Measurements from ENCODE around the gene OOEP.

Gene OOEP

DNA sequence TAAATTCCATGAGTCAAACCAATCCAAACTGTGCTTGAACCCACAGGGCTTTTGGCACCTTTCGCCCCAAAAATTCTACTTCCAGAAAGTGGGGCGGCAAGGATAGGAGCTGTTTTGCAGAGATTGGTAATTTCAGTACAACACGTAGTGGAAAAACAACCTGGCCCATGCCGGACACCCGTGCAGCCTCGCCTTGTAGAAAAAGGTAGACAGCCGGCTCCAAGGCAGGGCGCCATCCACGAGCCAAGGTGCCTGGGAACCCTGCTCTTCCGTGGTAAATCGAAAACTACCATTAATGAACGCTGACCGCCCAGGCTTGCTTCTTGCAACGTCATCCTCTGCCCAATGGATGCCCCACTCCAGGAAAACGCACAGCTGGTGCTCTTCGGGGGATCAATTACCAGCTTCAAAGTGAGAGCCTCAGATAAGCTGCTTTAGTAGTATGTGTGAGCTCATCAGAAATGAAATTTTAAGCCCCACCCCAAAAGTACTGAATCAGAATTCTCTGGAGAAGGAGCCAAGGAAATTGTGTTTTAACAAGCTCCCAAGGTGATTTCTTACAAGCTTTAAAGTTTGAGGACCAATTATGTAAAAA lies 1.8 kb downstream of the OOEP start:
- in situ Hi-C loops (cut with HindIII; ENCODE audit: low sequenced_read_pairs), result no loop called here

DNA sequence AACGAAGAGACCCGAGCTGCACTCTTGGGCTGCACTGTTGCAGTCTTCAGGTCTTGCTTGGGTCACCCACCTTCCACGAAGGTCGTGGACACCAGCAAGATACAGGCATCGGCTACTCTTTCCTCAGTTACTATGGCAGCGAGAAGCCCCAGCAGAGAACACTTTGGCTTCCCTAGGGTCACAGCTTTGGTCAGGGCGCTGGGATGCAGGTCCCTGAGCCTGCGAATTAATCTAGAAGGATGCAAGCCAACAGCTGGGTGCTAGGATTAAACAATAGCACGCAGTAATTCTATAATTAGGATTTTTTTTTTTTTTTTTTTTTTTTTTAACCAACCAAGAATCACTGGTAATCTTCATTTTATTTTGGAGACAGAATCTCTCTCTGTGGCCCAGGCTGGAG lies 5.1 kb downstream of the OOEP start:
- in situ Hi-C loops (cut with HindIII; ENCODE audit: low sequenced_read_pairs), result no loop called here

DNA sequence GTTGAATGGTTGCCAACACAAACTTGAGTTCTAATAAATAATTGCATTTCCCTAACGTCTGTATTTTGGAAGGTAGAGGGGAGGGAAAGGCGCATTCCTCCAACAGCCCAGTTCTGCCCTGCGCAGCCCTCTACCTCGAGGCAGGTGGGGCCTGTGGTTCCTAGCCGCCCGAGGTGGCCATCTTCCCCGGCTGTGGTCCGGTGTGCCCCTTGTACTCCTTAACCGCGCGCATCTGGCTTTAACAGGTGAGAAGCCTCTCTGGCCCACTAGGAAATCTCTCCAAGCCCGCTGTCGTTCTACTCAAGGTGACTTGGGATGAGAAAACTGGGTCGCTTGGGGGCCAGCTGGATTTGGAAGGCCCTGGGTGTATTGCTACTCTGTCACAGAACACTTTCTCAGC lies 5.6 kb downstream of the OOEP start:
- in situ Hi-C loops (cut with HindIII; ENCODE audit: low sequenced_read_pairs), result no loop called here

DNA sequence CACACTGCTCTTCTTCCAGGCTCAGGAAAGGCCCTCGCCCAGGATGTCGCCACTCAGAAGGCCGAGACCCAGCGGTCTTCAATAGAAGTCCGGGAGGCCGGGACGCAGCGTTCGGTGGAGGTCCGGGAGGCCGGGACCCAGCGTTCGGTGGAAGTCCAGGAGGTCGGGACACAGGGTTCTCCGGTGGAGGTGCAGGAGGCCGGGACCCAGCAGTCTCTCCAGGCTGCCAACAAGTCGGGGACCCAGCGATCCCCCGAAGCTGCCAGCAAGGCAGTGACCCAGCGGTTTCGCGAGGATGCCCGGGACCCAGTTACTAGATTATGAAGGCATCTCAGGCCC lies 6.2 kb downstream of the OOEP start:
- in situ Hi-C loops (cut with HindIII; ENCODE audit: low sequenced_read_pairs), result no loop called here

DNA sequence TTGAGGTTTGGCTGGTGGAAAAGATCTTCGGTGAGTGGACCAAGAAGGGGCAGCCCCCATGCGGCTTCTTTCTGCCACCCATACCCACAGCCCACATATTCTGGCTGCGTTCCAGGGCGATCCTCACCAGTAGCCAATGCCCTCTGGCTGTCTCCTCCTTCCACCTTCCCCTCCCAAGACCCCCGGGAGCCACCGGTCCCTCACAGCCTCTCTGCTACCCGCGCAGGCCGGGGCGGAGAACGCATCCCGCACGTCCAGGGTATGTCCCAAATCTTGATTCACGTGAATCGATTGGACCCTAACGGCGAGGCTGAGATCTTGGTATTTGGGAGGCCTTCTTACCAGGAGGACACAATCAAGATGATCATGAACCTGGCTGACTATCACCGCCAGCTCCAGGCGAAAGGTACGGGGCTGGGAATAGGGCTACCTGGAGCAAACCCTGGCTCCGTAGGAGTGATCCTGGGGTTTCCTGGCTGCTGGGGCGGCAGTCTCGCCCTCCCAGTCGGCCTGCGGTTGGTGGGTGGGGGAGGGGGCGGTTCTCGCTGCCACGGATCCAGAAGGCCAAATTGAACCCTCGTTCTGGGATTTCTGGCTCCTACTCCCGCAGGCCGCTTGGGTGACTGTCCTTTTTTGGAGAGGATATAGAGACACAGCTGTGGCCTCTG lies 6.7 kb downstream of the OOEP start:
- in situ Hi-C loops (cut with HindIII; ENCODE audit: low sequenced_read_pairs), result no loop called here

DNA sequence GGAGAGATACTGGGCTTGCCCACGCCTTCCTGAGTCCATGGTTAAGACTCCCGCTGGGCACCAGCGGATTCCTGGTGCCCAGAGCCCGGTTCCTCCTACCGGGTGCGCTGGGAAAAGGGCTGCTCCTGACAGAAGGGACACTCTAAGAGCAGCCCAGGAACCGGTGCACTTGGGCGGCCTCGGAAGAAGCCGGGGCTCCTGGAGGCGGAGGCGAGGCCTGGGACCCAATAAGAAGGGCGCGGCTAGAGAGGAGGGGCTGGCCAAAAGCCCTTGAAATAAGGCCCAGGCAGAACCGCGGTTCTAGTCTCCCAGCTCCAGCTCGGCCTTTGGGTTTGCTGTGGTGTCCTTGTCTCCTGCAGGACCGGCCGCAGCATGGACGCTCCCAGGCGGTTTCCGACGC lies 7.3 kb downstream of the OOEP start, which contains the start of gene KHDC3L:
Gene KHDC3L, plus strand, starts transcription at position 301 of the 400 bp plus-strand sequence. Its CDS starts 72 bp downstream, at position 373.
- in situ Hi-C loops (cut with HindIII; ENCODE audit: low sequenced_read_pairs), result no loop called here

DNA sequence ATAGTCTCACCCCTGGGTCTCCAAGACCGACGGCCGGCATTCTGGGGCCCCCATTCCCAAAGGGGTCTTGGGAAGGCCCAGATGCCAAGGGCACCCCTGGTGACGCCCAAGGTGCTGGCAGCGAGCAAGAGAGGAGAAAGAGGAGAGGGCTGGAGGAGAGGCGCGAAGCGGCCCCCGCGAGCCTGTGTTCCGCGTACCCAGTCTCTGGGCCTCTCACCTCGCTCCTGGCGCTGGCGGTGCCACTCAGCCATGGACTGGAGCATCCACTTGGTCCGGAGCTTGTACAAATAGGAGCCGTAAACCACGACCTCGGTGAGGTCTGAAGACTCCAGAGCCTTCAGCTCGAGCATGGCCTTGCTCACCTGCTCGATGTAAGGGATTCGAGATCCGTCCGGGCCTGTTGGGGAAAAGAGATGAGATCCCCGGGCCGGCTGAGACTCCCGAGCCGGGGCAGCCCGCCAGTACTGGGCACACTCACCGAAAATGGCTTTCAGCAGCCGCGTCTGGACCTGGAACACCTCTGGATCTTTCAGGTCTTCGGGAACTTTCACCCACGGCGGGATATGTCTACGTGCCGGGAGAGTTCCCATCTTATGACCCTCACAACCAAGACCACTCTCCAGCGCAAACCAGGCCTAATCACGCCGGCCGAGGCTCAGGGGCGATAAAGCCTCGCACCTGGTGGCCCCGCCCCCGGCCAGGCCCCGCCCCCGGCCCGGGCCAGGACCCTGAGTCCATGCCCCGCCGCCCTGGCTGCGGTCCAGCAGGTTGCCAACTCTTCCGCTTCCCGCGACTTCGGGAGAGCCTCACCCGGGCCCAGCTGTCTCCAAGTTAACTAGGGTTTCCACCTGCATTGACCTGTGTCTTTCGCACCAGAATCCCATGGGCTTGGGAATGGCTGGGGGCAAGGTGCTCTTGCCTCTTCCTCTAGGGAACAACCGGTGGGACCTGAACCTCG lies 15.8 kb downstream of the OOEP start, which contains the start of gene DPPA5:
Gene DPPA5, minus strand, starts transcription at position 641 of the 958 bp plus-strand sequence. Its CDS starts 51 bp downstream, at position 590.
- in situ Hi-C loops (cut with HindIII; ENCODE audit: low sequenced_read_pairs), result no loop called here

DNA sequence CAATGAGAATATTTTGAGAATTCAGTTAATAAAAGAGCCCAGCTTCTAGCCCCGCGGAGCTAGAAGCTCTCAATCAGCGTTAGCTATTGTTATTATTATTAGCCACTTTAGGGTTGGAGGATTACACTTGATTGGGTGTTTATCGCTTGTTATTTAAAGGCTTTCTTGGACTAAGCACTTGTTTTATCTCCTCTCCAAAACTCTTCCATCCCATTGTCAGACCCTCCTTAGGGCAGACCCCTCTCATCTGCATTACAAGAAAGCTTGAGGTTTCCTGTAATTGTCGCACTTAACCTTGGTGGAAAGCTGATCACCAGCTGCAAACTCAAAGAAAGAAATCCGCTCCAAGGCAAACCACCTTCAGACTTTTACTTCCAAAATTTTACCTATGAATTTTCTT lies 20.4 kb downstream of the OOEP start:
- in situ Hi-C loops (cut with HindIII; ENCODE audit: low sequenced_read_pairs), result no loop called here

DNA sequence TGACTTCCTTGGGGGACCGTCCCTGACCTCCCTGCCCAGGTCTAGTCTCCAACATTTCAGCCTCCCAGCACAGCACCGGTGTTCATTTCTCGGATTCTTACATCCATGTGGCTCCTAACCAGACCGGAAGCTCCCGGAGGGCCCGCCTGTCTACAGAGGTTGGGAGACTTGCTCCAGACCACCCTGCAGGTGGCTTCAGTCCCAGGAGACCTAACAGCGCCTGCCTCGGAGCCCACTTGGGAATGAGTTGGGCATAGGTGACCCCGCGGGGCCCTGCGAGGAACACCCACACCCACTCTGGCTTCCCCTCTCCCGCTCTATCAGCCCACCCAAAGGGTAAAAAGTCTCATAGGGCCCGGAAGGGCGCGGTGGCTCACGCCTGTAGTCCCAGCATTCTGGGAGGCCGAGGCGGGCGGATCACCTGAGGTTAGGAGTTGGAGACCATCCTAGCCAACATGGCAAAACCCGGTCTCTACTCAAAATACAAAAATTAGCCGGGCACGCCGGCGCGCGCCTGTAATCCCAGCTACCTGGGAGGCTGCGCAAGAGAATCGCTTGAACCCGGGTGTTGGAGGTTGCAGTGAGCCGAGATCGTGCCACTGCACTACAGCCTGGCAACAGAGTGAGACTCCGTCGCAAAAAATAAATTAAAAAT lies 21.0 kb downstream of the OOEP start:
- in situ Hi-C loops (cut with HindIII; ENCODE audit: low sequenced_read_pairs), result no loop called here

DNA sequence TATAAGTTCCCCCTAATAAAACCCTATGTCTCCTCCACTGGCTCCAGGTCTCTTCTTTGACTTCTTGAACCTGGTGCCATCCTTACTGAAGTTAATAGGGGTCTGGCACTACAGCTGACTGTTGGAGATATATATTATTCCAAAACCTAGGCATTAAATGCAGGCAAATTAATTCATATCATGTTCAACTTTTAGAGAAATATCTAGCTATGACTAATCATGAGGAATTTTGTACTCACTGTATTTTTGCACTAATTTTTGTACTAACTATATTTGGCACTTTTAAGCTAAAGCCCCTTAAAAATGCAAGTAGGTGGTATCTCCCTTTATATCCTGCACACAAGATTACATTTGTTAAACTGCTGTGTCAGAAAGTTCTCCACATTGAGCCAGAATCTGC lies 26.5 kb downstream of the OOEP start:
- in situ Hi-C loops (cut with HindIII; ENCODE audit: low sequenced_read_pairs), result no loop called here

DNA sequence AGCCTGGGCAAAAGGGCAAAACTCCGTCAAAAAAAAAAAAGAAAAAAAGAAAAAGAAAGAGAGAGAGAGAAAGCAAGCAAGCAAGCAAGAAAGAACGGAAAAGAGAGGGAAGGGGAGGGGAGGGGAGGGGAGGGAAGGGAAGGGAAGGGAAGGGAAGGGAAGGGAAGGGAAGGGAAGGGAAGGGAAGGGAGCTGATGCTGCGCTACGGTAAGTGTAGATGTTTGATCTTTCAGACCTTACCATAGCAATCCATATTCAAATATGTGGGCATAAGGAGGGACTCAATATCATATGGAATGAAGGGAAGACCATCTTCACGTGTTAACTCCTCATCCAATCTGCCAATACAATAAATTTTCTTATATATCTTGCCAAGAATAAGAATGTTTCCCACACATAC lies 27.5 kb downstream of the OOEP start:
- in situ Hi-C loops (cut with HindIII; ENCODE audit: low sequenced_read_pairs), result no loop called here

DNA sequence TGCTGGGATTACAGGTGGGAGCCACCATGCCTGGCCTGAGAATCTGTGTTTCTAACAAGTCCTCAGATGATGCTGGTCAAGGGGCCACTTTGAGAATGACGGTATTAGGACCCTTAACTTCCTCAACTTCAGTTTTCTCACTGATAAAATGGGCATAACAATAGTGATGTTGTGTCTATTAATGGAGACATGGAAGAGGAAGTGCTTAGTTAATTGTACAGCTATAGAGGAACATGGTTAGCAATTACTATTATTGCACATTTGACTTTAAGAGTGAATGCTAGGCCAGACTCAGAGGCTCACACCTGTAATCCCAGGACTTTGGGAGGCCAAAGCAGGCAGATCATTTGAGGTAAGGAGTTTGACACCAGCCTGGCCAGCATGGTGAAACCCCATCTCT lies 28.4 kb downstream of the OOEP start:
- in situ Hi-C loops (cut with HindIII; ENCODE audit: low sequenced_read_pairs), result no loop called here

DNA sequence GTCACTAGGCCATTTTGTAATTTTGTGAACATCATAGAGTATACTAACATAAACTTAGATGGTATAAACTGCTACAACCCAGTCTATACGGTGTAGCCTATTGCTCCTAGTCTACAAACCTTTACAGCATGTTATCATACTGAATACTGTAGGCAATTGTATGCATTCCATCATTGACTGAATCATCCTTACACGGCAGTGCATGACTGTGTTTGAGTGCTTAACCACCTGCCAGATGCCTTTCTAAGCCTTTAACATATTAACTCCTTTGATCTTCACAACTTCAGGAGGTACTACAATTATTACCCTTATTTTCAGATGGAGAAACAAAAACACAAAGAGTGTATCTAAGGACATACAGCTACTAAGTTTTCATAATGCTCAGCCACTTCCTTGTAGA lies 29.6 kb downstream of the OOEP start:
- in situ Hi-C loops (cut with HindIII; ENCODE audit: low sequenced_read_pairs), result no loop called here

DNA sequence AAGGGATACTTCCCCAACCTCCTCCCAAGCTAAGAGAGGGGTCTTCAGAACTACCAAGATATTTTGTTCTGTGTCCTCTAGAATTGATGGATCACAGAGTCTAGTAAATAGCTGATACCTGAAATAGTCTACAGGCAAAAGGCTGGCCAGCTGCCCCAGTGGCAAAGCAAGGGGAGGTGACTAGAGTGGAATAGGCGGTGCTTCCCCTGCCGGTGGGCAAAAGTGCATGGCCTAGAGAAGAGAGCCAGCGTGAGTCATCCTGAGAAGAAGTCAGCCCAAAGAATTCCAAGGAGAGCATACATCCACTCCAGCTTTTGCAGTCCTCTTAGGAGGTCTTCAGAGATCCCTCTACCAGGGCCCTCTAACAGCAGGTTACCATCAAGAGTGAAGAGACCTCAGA lies 30.4 kb downstream of the OOEP start:
- in situ Hi-C loops (cut with HindIII; ENCODE audit: low sequenced_read_pairs), result no loop called here

DNA sequence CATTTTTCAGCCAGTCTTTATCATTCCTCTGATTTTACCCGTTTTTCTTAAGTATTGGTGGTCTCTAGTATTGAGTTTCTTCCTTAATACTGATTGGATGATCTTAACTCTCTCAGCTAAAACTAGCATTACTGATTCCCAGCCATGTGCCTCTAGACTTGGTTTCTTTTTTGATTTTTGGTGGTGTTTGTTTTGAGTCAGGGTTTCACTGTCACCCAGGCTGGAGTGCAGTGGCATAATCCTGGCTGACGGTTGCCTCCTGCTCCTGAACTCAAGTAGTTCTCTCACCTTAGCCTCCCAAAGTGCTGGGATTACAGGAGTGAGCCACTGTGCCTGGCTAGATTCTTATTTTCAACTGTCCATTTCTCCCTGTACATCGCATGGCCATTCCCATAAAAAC lies 40.5 kb downstream of the OOEP start:
- in situ Hi-C loops (cut with HindIII; ENCODE audit: low sequenced_read_pairs), result loop anchor here (5.0 kb wide), 1 partner anchor 83 kb away; no protein-coding TSS in a partner anchor

DNA sequence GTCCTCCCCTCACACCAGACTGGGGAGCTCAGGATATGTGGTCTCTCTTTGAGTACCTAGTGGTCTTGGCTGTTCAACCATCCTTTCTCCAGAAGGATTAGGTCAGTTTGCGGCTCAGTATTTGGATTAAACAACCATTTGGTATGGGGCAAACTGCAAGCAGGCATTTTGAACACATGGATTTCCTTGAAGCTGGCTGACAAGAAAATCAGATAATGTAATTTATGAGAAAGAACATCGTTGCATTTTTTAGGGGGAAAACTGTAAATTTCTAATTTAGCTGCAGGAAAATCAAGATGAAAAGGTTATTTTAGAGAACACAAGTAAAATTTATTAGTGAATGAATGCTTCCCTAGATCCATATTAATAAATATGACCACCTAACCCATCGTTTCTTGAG lies 40.9 kb downstream of the OOEP start:
- in situ Hi-C loops (cut with HindIII; ENCODE audit: low sequenced_read_pairs), result loop anchor here (5.0 kb wide), 1 partner anchor 84 kb away; no protein-coding TSS in a partner anchor

DNA sequence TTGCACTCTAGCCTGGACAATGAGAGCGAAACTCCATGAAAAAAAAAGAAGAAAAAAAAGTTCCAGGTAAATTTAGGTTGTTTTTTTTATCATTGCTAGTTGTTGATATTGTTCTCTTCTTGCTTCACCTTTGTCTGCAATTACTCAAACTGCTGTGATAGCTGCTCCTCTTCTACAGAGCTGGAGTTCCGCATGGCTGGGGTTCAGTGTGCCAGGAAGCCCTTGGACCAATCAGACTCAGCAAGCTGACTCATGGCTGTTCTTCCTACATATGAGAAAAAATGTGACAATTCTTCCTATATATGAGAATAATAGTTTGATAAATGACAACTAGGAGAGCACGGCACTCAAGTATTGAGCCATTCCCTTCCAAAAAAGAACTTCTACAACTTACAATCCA lies 44.0 kb downstream of the OOEP start:
- in situ Hi-C loops (cut with HindIII; ENCODE audit: low sequenced_read_pairs), result loop anchor here (5.0 kb wide), 1 partner anchor 87 kb away; no protein-coding TSS in a partner anchor

DNA sequence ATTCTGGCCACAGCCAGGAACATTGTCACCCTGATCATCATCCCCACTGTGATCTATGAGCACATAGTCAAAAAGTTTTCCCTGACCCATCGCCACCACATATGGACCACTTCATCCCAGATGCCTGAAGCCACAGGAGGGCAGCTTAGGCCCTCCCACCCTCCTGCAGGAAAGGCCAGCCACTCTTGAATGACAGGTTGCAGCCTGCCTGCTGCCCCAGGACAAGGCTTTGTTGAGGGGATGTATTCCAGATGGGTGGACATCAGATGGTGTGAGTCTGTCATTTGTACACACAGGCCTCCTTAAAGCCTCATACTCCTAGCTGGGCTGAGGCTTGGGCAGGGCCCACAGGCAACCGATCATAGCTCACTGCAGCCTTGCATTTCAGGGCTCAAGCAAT lies 46.4 kb downstream of the OOEP start:
- in situ Hi-C loops (cut with HindIII; ENCODE audit: low sequenced_read_pairs), result no loop called here
